Nephron progenitor cell (in vitro differentiated cells): ENCODE results near the gene GUCA2A.
A peak's percentile ranks its signal among the peaks of the same experiment; 100 is the strongest.

ENCODE experiments used
- DNase-seq: peaks from one replicate; pipeline ENCODE4 v3.0.0; 2021
- H3K27ac Mint-ChIP-seq: 2 replicates; pipeline ENCODE4 v1.8.0; 2021; ENCODE audit warnings: mild to moderate bottlenecking, moderate library complexity, mixed read lengths
- H3K27me3 Mint-ChIP-seq: 2 replicates; pipeline ENCODE4 v1.8.0; 2021; ENCODE audit warnings: mild to moderate bottlenecking, low read depth, mixed read lengths; ENCODE audit not compliant: poor library complexity
- H3K36me3 Mint-ChIP-seq: 2 replicates; pipeline ENCODE4 v1.8.0; 2021; ENCODE audit warnings: low read depth, mixed read lengths
- H3K4me1 Mint-ChIP-seq: 2 replicates; pipeline ENCODE4 v1.8.0; 2021; ENCODE audit warnings: mixed read lengths
- H3K4me3 Mint-ChIP-seq: 2 replicates; pipeline ENCODE4 v1.8.0; 2021; ENCODE audit warnings: mild to moderate bottlenecking, moderate library complexity, mixed read lengths
- H3K9me3 Mint-ChIP-seq: 2 replicates; pipeline ENCODE4 v1.8.0; 2021; ENCODE audit warnings: mild to moderate bottlenecking, moderate library complexity, mixed read lengths
- TF ChIP-seq, protein P1 (sequence below): fragments of 200-600 bp; sonication (generic); IDR thresholded peaks from 2 replicates; pipeline ENCODE4 v1.5.0; 2021; ENCODE audit warnings: antibody characterized with exemption

GUCA2A gene

DNA sequence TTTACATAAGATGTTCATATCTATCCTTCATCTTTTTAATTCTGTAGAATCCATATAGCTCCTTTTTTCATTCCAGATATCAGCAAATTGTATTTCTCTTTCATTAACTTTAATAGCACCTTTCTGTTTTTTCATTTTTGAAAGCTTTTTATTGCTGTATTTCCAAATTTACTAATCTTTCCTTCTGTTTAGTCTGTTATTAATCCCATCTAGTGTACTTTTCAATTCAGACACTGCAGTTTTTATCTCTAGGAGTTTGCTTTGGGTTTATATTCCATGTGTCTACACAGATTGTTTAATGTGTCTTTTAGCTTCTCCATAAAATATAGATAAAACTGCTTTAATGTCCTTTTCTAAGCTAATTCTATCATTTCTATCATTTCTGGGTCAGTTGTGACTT is 37.4 kb upstream of the GUCA2A start:
- Mint-ChIP-seq H3K27ac (no peak overlapping the region), H3K4me3 (no peak overlapping the region), H3K9me3 (peaks cover 32% of the 10 kb centered on the region), H3K27me3 (no peaks in the 10 kb centered on the region), H3K4me1 (no peaks in the 10 kb centered on the region), H3K36me3 (peaks cover 91% of the 10 kb centered on the region)
- no peak for DNase-seq
- TF ChIP-seq, protein P1, sequence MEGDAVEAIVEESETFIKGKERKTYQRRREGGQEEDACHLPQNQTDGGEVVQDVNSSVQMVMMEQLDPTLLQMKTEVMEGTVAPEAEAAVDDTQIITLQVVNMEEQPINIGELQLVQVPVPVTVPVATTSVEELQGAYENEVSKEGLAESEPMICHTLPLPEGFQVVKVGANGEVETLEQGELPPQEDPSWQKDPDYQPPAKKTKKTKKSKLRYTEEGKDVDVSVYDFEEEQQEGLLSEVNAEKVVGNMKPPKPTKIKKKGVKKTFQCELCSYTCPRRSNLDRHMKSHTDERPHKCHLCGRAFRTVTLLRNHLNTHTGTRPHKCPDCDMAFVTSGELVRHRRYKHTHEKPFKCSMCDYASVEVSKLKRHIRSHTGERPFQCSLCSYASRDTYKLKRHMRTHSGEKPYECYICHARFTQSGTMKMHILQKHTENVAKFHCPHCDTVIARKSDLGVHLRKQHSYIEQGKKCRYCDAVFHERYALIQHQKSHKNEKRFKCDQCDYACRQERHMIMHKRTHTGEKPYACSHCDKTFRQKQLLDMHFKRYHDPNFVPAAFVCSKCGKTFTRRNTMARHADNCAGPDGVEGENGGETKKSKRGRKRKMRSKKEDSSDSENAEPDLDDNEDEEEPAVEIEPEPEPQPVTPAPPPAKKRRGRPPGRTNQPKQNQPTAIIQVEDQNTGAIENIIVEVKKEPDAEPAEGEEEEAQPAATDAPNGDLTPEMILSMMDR: no peak

DNA sequence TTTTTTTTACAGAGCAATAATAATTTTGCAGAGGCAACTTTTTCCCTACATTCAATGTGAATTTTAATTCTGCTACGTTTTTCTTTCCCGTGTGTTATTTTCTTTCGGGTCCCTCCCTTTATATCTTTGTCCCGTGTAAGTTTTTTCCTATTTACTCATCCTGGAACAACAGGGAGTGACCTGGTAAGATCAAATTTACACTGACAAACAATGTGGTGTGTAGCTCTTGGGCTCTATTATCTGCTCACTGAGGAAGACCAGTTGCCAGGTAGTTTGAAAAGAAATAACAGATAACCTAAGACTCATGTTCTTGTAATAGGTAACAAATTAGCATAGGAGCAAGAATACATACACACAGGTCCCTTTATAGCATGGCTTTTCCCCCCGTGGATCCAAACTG is 33.7 kb upstream of the GUCA2A start:
- Mint-ChIP-seq H3K4me3 (no peak overlapping the region), H3K9me3 (peaks cover 19% of the 10 kb centered on the region), H3K36me3 (peaks cover 74% of the 10 kb centered on the region), H3K4me1 (no peaks in the 10 kb centered on the region), H3K27me3 (no peaks in the 10 kb centered on the region), H3K27ac (no peak overlapping the region)
- TF ChIP-seq, protein P1: no peak
- no peak for DNase-seq

DNA sequence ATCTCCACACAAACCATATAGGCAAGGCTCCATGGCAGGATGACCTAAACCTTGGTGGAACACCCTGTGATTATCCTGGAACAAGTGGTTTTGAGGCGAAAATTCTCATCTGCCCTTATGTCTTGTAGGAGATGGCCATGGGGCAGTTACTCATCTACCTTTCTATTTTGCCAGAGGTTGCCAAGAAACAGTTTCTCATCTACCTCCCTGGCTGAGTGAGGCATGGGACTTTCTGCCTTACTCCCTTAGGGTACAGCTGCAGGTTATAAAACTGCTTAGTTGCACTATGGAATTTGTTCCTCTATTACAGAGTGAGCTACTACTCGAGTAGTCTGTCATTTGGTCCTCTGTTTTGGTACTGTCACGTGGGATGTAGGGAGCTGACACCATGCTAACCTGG is 31.3 kb upstream of the GUCA2A start:
- Mint-ChIP-seq H3K4me3 (no peak overlapping the region), H3K36me3 (peaks cover 57% of the 10 kb centered on the region), H3K27ac (no peak overlapping the region), H3K9me3 (no peaks in the 10 kb centered on the region), H3K4me1 (no peaks in the 10 kb centered on the region), H3K27me3 (no peaks in the 10 kb centered on the region)
- TF ChIP-seq, protein P1: no peak
- DNase-seq: no peak

DNA sequence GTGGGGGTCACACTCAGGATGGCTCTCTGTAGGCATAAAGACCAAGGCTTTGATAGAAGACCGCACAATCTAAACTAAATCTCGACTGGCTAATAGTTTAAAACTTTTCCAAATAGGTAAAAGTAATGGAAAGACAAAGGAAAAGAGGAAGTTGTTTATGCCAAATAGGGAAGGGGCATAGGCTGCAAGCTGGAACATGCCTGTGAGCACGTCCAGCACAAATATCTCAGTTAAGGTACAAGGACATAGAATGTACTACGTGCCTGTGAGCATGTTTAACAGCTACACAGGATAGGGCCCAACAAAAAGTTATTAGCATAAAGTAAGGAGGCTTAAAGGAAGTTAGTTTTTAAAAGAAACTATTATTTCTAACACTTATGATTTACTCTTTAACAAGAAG is 27.6 kb upstream of the GUCA2A start:
- no peak for DNase-seq
- Mint-ChIP-seq H3K27me3 (no peaks in the 10 kb centered on the region), H3K4me3 (no peak overlapping the region), H3K4me1 (no peaks in the 10 kb centered on the region), H3K9me3 (no peaks in the 10 kb centered on the region), H3K27ac (peak overlapping the region; percentile 8), H3K36me3 (peaks cover 54% of the 10 kb centered on the region)
- TF ChIP-seq, protein P1: no peak

DNA sequence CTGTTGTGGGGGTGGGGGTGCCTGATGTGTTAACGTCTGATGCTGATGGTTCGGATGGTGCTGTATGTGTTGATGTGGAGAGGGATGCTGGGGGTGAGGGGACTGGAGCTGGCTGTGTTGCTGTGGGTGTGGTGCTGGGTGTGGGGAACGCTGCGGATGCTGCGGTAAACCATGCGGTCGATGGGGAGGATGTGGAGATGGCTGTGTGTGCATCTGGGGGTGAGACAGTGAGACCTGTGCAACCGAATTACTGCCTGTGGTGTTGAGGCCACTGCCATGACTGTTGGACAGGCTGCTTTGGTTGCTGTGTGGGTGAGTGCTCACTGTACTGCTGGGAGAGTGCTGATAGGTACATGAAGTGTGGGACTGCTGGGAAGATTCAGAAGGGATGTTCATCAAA is 26.8 kb upstream of the GUCA2A start:
- H3K9me3 Mint-ChIP-seq: no peaks in the 10 kb centered on the region
- no peaks in the 10 kb centered on the region for H3K4me1 Mint-ChIP-seq
- H3K36me3 Mint-ChIP-seq: peaks cover 52% of the 10 kb centered on the region
- no peak overlapping the region for H3K4me3 Mint-ChIP-seq
- TF ChIP-seq, protein P1: no peak
- H3K27ac Mint-ChIP-seq: no peak overlapping the region
- DNase-seq: no peak
- H3K27me3 Mint-ChIP-seq: no peaks in the 10 kb centered on the region

DNA sequence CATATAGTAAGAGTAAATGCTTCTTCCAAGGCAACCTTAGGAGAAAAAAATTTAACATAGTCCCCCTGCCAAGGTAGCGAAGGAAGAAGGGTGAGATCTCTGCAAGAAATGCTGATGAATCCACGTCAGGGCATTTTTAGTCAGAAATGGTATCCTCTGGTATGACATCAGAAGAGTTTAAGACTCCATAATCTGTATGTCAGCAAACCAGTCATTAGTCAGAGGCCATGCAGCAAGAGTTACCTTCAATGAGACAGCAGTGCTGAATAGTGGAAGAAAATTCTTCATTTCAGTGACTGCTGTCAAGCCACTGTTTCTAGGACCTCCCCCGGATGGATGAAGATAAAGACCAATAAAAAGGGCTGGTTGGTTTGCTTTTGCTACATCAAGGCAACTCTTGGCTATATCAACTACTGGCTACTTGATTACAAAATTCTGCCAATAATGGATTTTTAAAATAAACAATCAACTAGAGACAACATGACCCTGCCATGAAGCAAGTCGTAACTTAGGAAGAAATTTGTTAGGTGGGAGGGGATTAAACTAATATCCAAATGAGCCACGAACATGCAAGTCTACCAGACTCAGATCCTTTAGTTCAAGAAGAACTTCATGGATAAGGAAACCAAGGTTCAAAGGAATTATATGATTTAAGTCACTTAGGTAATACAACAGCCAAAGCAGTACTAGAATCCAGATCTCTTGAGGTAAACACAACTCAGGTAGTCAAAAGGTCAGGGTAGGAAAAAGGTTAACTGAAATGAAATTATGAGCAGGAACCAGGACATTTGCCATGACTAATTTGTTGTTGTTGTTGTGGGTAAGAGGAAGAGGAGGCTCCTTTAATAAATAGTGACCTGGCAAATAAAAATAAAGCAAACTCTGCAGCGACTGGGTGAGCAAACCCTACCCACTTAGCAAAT is 25.6 kb upstream of the GUCA2A start:
- H3K4me3 Mint-ChIP-seq: no peak overlapping the region
- no peaks in the 10 kb centered on the region for H3K9me3 Mint-ChIP-seq
- no peak overlapping the region for H3K27ac Mint-ChIP-seq
- no peaks in the 10 kb centered on the region for H3K4me1 Mint-ChIP-seq
- peaks cover 61% of the 10 kb centered on the region for H3K36me3 Mint-ChIP-seq
- DNase-seq: no peak
- TF ChIP-seq, protein P1: no peak
- H3K27me3 Mint-ChIP-seq: no peaks in the 10 kb centered on the region
